Measurements from ENCODE around the gene TRAF3IP3.

DNA sequence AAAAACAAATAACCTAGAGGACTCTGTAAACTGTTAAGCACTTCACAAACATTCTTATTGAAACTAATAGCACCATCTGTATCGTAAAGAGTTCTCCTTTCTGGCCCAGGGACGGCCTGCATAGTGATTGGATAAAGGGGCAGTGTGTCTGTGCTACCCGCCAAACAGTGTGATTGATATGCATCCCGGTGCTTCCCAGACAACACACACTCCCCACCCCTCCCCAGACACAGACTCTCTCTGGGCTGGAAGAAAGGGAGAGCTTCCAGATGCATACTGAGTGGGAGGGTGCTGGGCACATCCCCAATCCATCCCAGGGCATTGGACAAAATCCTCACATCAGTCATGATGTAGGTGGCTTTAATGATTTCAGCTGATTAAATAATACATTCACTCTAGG, 47.6 kb upstream of the TRAF3IP3 start:
- TF ChIP-seq, protein P1, sequence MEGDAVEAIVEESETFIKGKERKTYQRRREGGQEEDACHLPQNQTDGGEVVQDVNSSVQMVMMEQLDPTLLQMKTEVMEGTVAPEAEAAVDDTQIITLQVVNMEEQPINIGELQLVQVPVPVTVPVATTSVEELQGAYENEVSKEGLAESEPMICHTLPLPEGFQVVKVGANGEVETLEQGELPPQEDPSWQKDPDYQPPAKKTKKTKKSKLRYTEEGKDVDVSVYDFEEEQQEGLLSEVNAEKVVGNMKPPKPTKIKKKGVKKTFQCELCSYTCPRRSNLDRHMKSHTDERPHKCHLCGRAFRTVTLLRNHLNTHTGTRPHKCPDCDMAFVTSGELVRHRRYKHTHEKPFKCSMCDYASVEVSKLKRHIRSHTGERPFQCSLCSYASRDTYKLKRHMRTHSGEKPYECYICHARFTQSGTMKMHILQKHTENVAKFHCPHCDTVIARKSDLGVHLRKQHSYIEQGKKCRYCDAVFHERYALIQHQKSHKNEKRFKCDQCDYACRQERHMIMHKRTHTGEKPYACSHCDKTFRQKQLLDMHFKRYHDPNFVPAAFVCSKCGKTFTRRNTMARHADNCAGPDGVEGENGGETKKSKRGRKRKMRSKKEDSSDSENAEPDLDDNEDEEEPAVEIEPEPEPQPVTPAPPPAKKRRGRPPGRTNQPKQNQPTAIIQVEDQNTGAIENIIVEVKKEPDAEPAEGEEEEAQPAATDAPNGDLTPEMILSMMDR (IDR thresholded peaks at IDR 0.05; ENCODE audit: low read length) = no peak
- TF ChIP-seq EZH2 (optimal IDR thresholded peaks at IDR 0.05; ENCODE audit: low read depth, low read length) (no peak), EZH2phosphoT487 (IDR thresholded peaks at IDR 0.05; ENCODE audit: low read length) (no peak)
